Lung (tissue), 11 donors: Measurements from ENCODE around the gene CCR5AS.

ENCODE experiments used
- ATAC-seq: fragments of 200-7000 bp; cut with Tn5 transposase; one replicate; pipeline ENCODE4 v1.9.1; 2020; ENCODE audit warnings: moderate number of reproducible peaks; ENCODE audit not compliant: insufficient read depth, low FRiP score
- DNase-seq, 3 donors: peaks; one replicate each; pipeline ENCODE4 v3.0.0-alpha.2; 2013 to 2017
- H3K27ac ChIP-seq, 2 donors: one replicate each; pipeline ENCODE4 v1.5.1; 2013; ENCODE audit warnings: mild to moderate bottlenecking in 2 of 2, moderate library complexity in 2 of 2, control low read depth in 1 of 2, inconsistent platforms in 1 of 2, low read depth in 1 of 2, low read length in 1 of 2
- H3K27me3 ChIP-seq, 3 donors: one replicate each; pipeline ENCODE4 v1.5.1; 2013; ENCODE audit warnings: low read length in 2 of 3; ENCODE audit not compliant: control insufficient read depth in 3 of 3, insufficient read depth in 3 of 3
- H3K36me3 ChIP-seq, 4 donors: one replicate each; pipeline ENCODE4 v1.5.1; 2013; ENCODE audit warnings: low read length in 4 of 4, mild to moderate bottlenecking in 1 of 4, moderate library complexity in 1 of 4; ENCODE audit not compliant: control insufficient read depth in 4 of 4, insufficient read depth in 4 of 4
- H3K4me1 ChIP-seq, 5 donors: one replicate each; pipeline ENCODE4 v1.5.1; 2013; ENCODE audit warnings: low read length in 5 of 5, mild to moderate bottlenecking in 2 of 5, moderate library complexity in 1 of 5; ENCODE audit not compliant: control insufficient read depth in 5 of 5, insufficient read depth in 5 of 5
- H3K4me3 ChIP-seq: one replicate; pipeline ENCODE4 v1.5.1; 2013; ENCODE audit warnings: mild to moderate bottlenecking, control low read depth, moderate library complexity
- H3K9ac ChIP-seq, 2 donors: one replicate each; pipeline ENCODE4 v1.5.1; 2013; ENCODE audit warnings: low read length in 2 of 2, control low read depth in 1 of 2; ENCODE audit not compliant: insufficient read depth in 1 of 2
- H3K9me3 ChIP-seq, 4 donors: one replicate each; pipeline ENCODE4 v1.5.1; 2013; ENCODE audit warnings: low read length in 3 of 4, mild to moderate bottlenecking in 1 of 4, moderate library complexity in 1 of 4; ENCODE audit not compliant: control insufficient read depth in 4 of 4, insufficient read depth in 3 of 4
- CTCF ChIP-seq: IDR thresholded peaks from 2 replicates; pipeline ENCODE4 v1.5.1; 2012; ENCODE audit warnings: mild to moderate bottlenecking; ENCODE audit errors: control extremely low read depth, extremely low read depth
- WGBS, 2 donors: extraction: QIAGEN DNeasy Blood & Tissue Kit; methylation state at CpG; one replicate each; pipeline ENCODE4 v1.1.7; 2013; 5-methylcytosine and 5-hydroxymethylcytosine counted together
- donor health status: control.
- donor health status: control.
- donor health status: Bipolar disorder and iron deficiency.
- donor health status: healthy.
- donor health status: DM: yes; HTN: yes; CAD: no.

Gene CCR5AS

GRCh38 chr3:46414739-46415138, 7.9 kb upstream of the CCR5AS start:
- H3K36me3 ChIP-seq, result peaks cover 0 to 5% (median 0%) of the 10 kb centered on the region in 4 donors
- H3K9me3 ChIP-seq, result no peaks in the 10 kb centered on the region
- WGBS, 2 donors, result 54 to 65% methylated on average over 4 of the region's 4 CpGs
- no peak for TF ChIP-seq CTCF
- DNase-seq (no peak), ATAC-seq (no peak)
- no peak overlapping the region for H3K27ac ChIP-seq
- no peak overlapping the region for H3K9ac ChIP-seq
- H3K4me1 ChIP-seq, result peaks cover 0 to 18% (median 15%) of the 10 kb centered on the region in 5 donors
- H3K4me3 ChIP-seq, result no peak overlapping the region
- H3K27me3 ChIP-seq, result no peaks in the 10 kb centered on the region

- no peak for DNase-seq
- ATAC-seq, result no peak
- no peak overlapping the region for H3K4me3 ChIP-seq
- H3K36me3 ChIP-seq, result peaks cover 0 to 7% (median 0%) of the 10 kb centered on the region in 4 donors
- TF ChIP-seq CTCF, result no peak
- 35 to 54% methylated on average over 5 of the region's 5 CpGs for WGBS, 2 donors
- H3K27me3 ChIP-seq, result no peaks in the 10 kb centered on the region
- peak overlapping the region in 1 of 2 donors; percentile 35 for H3K27ac ChIP-seq
- peaks cover 0 to 18% (median 15%) of the 10 kb centered on the region in 5 donors for H3K4me1 ChIP-seq
- H3K9ac ChIP-seq, result no peak overlapping the region
- H3K9me3 ChIP-seq, result no peaks in the 10 kb centered on the region
Observed at GRCh38 chr3:46413951-46414350, 7.1 kb upstream of the CCR5AS start.

- H3K36me3 ChIP-seq, result peaks cover 0 to 7% (median 0%) of the 10 kb centered on the region in 4 donors
- ATAC-seq (no peak), DNase-seq (peak in 1 of 3 donors; percentile 40)
- no peak overlapping the region for H3K9ac ChIP-seq
- H3K4me3 ChIP-seq, result no peak overlapping the region
- H3K4me1 ChIP-seq, result peaks cover 1 to 22% (median 18%) of the 10 kb centered on the region in 5 donors
- TF ChIP-seq CTCF, result no peak
- 30 to 54% methylated on average over 3 of the region's 3 CpGs for WGBS, 2 donors
- H3K27me3 ChIP-seq, result no peaks in the 10 kb centered on the region
- H3K9me3 ChIP-seq, result no peaks in the 10 kb centered on the region
- peak overlapping the region in 1 of 2 donors; percentile 27 for H3K27ac ChIP-seq
Observed at GRCh38 chr3:46412786-46413298, 6.0 kb upstream of the CCR5AS start.

DNA sequence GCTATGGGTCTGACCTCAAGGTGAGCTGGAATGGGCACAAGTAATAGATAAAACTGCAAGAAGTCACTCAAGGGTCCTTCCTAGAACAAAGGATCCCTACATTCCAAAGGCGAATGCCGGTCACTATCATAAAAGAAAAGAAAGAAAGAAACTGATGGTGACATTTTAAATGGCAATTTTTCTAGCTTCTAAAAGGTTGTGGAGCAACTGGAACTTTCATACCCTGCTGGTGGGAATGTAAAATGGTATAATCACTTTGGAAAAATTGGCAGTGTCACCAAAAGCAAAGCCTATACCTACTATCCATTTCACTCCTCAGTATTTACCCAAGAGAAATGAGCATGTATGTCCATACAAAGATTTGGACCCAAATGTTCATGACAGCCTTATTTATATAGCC, 4.4 kb upstream of the CCR5AS start:
- no peak for DNase-seq
- Histone ChIP-seq H3K36me3 (peaks cover 0 to 7% (median 0%) of the 10 kb centered on the region in 4 donors), H3K4me1 (peaks cover 12 to 28% (median 21%) of the 10 kb centered on the region in 5 donors), H3K4me3 (no peak overlapping the region), H3K27ac (no peak overlapping the region), H3K9ac (no peak overlapping the region), H3K9me3 (no peaks in the 10 kb centered on the region), H3K27me3 (no peaks in the 10 kb centered on the region)
- no peak for TF ChIP-seq CTCF
- ATAC-seq, result no peak
- WGBS, 2 donors, result 70 to 85% methylated on average over 2 of the region's 2 CpGs
